T-cell (primary cell): ENCODE measurements around the gene P2RY11. TPM values are rescaled to one million over a fixed set of nuclear protein-coding genes. Genes with fewer than 3 reads are reported as not detected.

Experiments
- ATAC-seq, 4 experiments: fragments of 200-7000 bp in 3 of 4; fragments of 150-1000 bp in 1 of 4; cut with Tn5 transposase; replicated peaks in 1 of 4; 1 replicate in 3 of 4; 2 replicates in 1 of 4; pipeline ENCODE4 v1.10.0; 2021; ENCODE audit warnings: moderate library complexity in 3 of 4, mild to moderate bottlenecking in 2 of 4, moderate number of reproducible peaks in 1 of 4
- CTCF ChIA-PET, 2 donors: fragments of 300-600 bp; sonication (Branson Sonifier 250); formaldehyde crosslinking; loops; one replicate each; lab custom pipeline; 2022; ENCODE audit warnings: antibody characterized with exemption in 2 of 2; lab: Charles Lee
- POLR2A ChIA-PET, 2 donors: fragments of 300-600 bp; sonication (Branson Sonifier 250); formaldehyde crosslinking; loops; one replicate each; lab custom pipeline; 2022; ENCODE audit warnings: antibody characterized with exemption in 2 of 2; lab: Charles Lee
- DNase-seq, 35 experiments: peaks; one replicate each; pipeline versions ENCODE4 v3.0.0 to v3.0.0-alpha.2; 2013 to 2023
- H3K27ac ChIP-seq: one replicate; pipeline ENCODE4 v1.5.1; 2013; ENCODE audit warnings: low read length
- H3K27me3 ChIP-seq, 2 experiments: replicated peaks in 1 of 2; 1 replicate in 1 of 2; 2 replicates in 1 of 2; pipeline versions ENCODE4 v1.6.1 to v1.7.0; 2013; ENCODE audit warnings: low read length in 1 of 2, mixed read lengths in 1 of 2; ENCODE audit not compliant: control insufficient read depth in 2 of 2, insufficient read depth in 2 of 2; ENCODE audit errors: extremely low read depth in 1 of 2
- H3K36me3 ChIP-seq, 2 donors: 1 replicate in 1 of 2; 2 replicates in 1 of 2; pipeline versions ENCODE4 v1.6.1 to v1.7.0; 2013; ENCODE audit warnings: low read length in 1 of 2; ENCODE audit not compliant: control insufficient read depth in 2 of 2, insufficient read depth in 1 of 2; ENCODE audit errors: extremely low read depth in 1 of 2
- H3K4me1 ChIP-seq, 2 experiments: 1 replicate in 1 of 2; 2 replicates in 1 of 2; pipeline versions ENCODE4 v1.6.1 to v1.7.0; 2013; ENCODE audit warnings: low read length in 2 of 2, mixed read lengths in 1 of 2; ENCODE audit not compliant: insufficient read depth in 2 of 2, control insufficient read depth in 1 of 2; ENCODE audit errors: extremely low read depth in 1 of 2
- H3K4me3 ChIP-seq, 2 donors: 1 replicate in 1 of 2; 2 replicates in 1 of 2; pipeline versions ENCODE4 v1.5.1 to v1.7.0; 2013; ENCODE audit warnings: mild to moderate bottlenecking in 2 of 2, low read length in 1 of 2, moderate library complexity in 1 of 2; ENCODE audit not compliant: control insufficient read depth in 1 of 2; ENCODE audit errors: extremely low read depth in 1 of 2
- H3K9me3 ChIP-seq: 2 replicates; pipeline ENCODE4 v1.7.0; 2013
- H3K27ac Mint-ChIP-seq, 2 donors: one replicate each; pipeline ENCODE4 v1.8.0; 2020 to 2021; ENCODE audit warnings: mild to moderate bottlenecking in 2 of 2, mixed read lengths in 2 of 2
- H3K27me3 Mint-ChIP-seq, 2 donors: one replicate each; pipeline ENCODE4 v1.8.0; 2021 to 2022; ENCODE audit warnings: mixed read lengths in 2 of 2
- H3K36me3 Mint-ChIP-seq: one replicate; pipeline ENCODE4 v1.8.0; 2021; ENCODE audit warnings: mixed read lengths
- H3K4me1 Mint-ChIP-seq, 3 donors: one replicate each; pipeline ENCODE4 v1.8.0; 2020 to 2022; ENCODE audit warnings: mixed read lengths in 3 of 3, mild to moderate bottlenecking in 1 of 3
- H3K4me3 Mint-ChIP-seq, 3 donors: one replicate each; pipeline ENCODE4 v1.8.0; 2020 to 2022; ENCODE audit warnings: mild to moderate bottlenecking in 3 of 3, mixed read lengths in 3 of 3, moderate library complexity in 3 of 3
- H3K9me3 Mint-ChIP-seq, 3 donors: one replicate each; pipeline ENCODE4 v1.8.0; 2020 to 2022; ENCODE audit warnings: mixed read lengths in 3 of 3
- WGBS: methylation state at CpG from one replicate; pipeline ENCODE4 v1.1.5; 2013; ENCODE audit warnings: missing lambda C conversion rate; ENCODE audit not compliant: insufficient coverage; 5-methylcytosine and 5-hydroxymethylcytosine counted together
- total RNA-seq, 35 experiments: library from RNA in 6 of 35; stranded (reverse) in 6 of 35; fragments of 120-200 nt in 1 of 35; gene quantifications; one replicate each; pipeline versions ENCODE4 v1.2.1 to v1.2.4 and lab custom pipeline; 2013 to 2026

Gene P2RY11
- total RNA-seq, 5 donors from 2014 or later (not counting 1 experiment from before 2014, with no cell fraction given) = 58.8 to 75.2 (median 61.7) TPM

DNA sequence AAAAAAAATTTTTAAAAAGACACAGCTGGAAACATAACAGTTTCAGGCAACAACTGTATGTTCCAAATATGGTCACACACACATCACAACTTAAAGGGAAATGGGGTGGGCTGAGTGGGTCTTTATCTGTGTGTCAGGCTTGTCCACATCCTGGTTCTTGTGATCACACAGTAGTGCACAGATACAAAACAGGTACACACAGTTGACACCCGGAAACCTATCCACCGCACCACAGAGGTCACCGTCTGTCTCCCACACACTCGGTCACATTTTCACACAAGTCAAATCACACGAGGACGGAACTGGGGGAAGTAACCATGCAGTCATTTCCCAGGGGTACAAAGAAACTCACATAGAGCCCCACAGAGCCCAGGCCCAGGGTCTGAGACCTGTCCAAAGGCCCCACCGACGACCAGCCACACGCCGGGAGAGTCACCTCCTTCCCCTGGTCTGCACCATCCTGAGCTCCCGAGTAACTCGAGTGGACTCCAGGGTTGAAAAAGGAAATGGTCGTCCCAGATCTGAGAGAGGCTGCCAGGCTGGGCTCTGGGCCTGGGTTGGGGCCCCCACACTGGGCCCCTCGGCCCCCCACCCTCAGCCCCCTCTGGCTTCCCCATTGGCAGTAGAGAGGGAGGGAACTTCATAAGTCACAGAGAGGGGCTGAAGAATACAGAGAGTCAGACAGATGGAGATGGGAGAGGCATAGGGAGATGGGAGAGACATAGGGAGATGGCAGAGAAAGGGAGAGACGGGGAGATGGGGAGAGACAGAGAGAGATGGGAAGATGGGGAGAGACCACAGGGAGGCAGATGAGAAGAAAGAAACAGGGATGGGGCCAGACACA lies 6.6 kb upstream of the P2RY11 start:
- H3K9me3 Mint-ChIP-seq = no peaks in the 10 kb centered on the region
- peak in 34 of 35 experiments; percentile 64 to 93 (median 80) for DNase-seq
- peak overlapping the region; percentile 70 to 91 (median 89) for H3K4me3 Mint-ChIP-seq
- Histone ChIP-seq H3K9me3 (no peaks in the 10 kb centered on the region), H3K36me3 (peaks cover 18 to 29% of the 10 kb centered on the region in 2 donors), H3K4me3 (peak overlapping the region in 1 of 2 donors; percentile 10), H3K27me3 (no peaks in the 10 kb centered on the region), H3K4me1 (peaks cover 38 to 92% of the 10 kb centered on the region in 2 experiments), H3K27ac (peak overlapping the region; percentile 97)
- H3K36me3 Mint-ChIP-seq = peaks cover 11% of the 10 kb centered on the region
- ChIA-PET POLR2A (no interaction called here), CTCF (interaction anchor here in 1 of 2 donors (0.7 to 1.6 kb wide), 8 partner anchors 8 to 323 kb away, joined by 3 to 10 read pairs (median 4); partner anchors contain the start of gene CDC37)
- H3K27me3 Mint-ChIP-seq = no peaks in the 10 kb centered on the region
- WGBS = 0% methylated on average over 12 of the region's 15 CpGs
- peaks cover 51 to 60% (median 58%) of the 10 kb centered on the region in 3 donors for H3K4me1 Mint-ChIP-seq
- H3K27ac Mint-ChIP-seq = peak overlapping the region; percentile 94 to 96
- peak; percentile 73 to 84 (median 76) for ATAC-seq

DNA sequence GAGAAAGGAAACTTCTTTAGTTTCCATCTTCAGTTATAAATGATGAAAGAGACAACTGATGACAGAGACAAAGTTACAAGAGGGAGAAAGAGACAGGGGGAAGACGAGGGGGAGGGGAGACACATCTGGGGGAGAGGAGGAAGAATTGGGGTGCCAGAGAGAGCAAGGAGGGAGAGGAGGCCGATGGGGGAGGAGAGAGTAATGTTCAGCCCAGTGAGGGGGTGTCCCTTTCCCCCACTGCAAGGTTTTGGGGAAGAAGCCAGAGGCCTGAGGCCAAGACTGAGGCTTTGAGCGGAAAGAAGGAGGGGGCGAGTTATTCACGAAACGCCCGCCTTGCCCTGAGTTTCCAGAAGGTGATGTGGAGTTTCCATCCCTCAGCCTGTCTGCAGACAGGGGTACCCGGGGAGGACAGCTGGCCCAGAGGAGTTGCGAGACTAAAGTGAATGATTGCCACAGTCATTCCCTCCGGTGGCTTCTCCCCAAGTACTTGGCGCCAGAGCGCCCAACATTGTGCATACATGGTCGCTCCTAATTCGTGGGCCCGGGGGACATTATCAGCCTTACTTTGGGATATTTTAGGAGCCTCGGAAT lies 5.9 kb upstream of the P2RY11 start:
- Mint-ChIP-seq H3K4me3 (peak overlapping the region; percentile 80 to 91 (median 89)), H3K27me3 (no peaks in the 10 kb centered on the region), H3K27ac (peak overlapping the region; percentile 94 to 96), H3K9me3 (no peaks in the 10 kb centered on the region), H3K36me3 (peaks cover 16% of the 10 kb centered on the region), H3K4me1 (peaks cover 56 to 58% (median 58%) of the 10 kb centered on the region in 3 donors)
- ChIA-PET CTCF (interaction anchor here in 1 of 2 donors (1.2 to 2.1 kb wide), 2 partner anchors 10 to 11 kb away, joined by 5 to 13 read pairs; no protein-coding TSS in a partner anchor), POLR2A (interaction anchor here (0.6 kb wide), 2 partner anchors 97 to 395 kb away, joined by 4 to 7 read pairs; no protein-coding TSS in a partner anchor)
- Histone ChIP-seq H3K9me3 (no peaks in the 10 kb centered on the region), H3K27ac (peak overlapping the region; percentile 97), H3K4me1 (peaks cover 34 to 92% of the 10 kb centered on the region in 2 experiments), H3K36me3 (peaks cover 19 to 36% of the 10 kb centered on the region in 2 donors), H3K4me3 (peak overlapping the region; percentile 6 to 62), H3K27me3 (no peaks in the 10 kb centered on the region)
- peak in 1 of 4 experiments; percentile 3 for ATAC-seq
- WGBS = 6% methylated on average over 15 of the region's 16 CpGs
- DNase-seq = peak in 5 of 35 experiments; percentile 28 to 72 (median 42)

DNA sequence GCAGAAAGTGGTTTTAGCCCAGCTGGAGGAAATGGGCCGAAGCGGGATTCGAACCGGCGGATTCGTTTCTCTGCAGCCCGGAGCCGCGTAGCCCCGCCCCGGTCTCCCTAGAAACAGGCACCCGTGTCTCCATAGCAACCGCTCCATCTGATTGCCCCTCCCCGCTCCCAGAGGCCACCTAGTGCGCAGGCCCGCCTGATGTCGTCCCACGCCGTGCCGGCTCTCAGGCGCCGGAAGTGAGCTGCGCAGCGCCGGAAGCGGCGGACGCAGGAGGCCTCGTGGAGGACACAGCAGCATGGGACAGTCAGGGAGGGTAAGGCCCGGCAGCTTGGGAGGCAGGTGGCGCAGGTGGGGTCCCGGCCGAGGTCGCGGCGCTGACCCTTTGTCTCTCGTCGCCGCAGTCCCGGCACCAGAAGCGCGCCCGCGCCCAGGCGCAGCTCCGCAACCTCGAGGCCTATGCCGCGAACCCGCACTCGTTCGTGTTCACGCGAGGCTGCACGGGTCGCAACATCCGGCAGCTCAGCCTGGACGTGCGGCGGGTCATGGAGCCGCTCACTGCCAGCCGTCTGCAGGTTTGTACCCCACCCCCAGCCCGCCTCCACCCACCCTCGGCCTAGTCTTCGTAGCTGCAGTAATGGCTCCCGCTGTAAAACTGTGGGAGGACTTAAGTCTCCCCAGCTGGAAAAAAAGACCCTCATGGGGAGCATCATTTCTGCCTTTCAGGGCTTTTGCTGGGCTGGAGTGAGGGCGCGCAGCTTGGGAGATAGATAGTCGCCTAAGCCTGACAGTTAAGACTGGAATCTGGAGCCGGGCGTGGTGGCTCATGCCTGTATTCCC lies 5.2 kb upstream of the P2RY11 start, which contains the start of gene PPAN:
Gene PPAN (plus strand): TSS at position 263 of the 837 bp plus-strand sequence. CDS start 33 bp downstream, at position 296.
- Mint-ChIP-seq H3K36me3 (peaks cover 18% of the 10 kb centered on the region), H3K9me3 (no peaks in the 10 kb centered on the region), H3K4me1 (peaks cover 60 to 61% (median 60%) of the 10 kb centered on the region in 3 donors), H3K27ac (peak within 1 kb of the TSS; percentile 94 to 96), H3K4me3 (peak within 1 kb of the TSS; percentile 80 to 91 (median 89)), H3K27me3 (no peaks in the 10 kb centered on the region)
- Histone ChIP-seq H3K4me1 (peaks cover 32 to 92% of the 10 kb centered on the region in 2 experiments), H3K27ac (peak within 1 kb of the TSS; percentile 97), H3K36me3 (peaks cover 19 to 43% of the 10 kb centered on the region in 2 donors), H3K27me3 (no peaks in the 10 kb centered on the region), H3K9me3 (no peaks in the 10 kb centered on the region), H3K4me3 (peak within 1 kb of the TSS; percentile 62 to 73)
- peak; percentile 71 to 79 (median 75) for ATAC-seq
- ChIA-PET POLR2A (interaction anchor here (0.6 kb wide), 3 partner anchors 96 to 475 kb away, joined by 4 to 7 read pairs (median 4); no protein-coding TSS in a partner anchor), CTCF (interaction anchor here (0.6 to 2.1 kb wide), 3 partner anchors 10 to 308 kb away, joined by 3 to 13 read pairs (median 5); no protein-coding TSS in a partner anchor)
- DNase-seq = peak; percentile 91 to 100 (median 97)
- WGBS = under 1% methylated on average over 68 of the region's 71 CpGs

DNA sequence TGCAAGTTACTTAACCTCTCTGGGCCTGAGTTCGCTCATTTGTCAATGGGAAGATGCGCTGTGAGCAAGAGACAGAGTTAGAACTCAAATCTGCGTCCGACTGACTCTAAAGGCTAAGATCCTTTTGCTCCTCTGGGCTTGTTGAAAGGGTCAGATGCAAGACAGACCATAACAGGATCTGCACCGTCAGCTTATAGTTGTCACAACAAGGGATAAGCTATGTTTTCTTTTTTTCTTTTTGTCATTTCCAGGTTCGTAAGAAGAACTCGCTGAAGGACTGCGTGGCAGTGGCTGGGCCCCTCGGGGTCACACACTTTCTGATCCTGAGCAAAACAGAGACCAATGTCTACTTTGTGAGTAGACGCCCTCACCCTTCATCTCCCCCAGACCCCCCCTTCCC lies 4.2 kb upstream of the P2RY11 start:
- Mint-ChIP-seq H3K27me3 (no peaks in the 10 kb centered on the region), H3K9me3 (no peaks in the 10 kb centered on the region), H3K36me3 (peaks cover 18% of the 10 kb centered on the region), H3K27ac (peak overlapping the region; percentile 84 to 86), H3K4me3 (peak overlapping the region; percentile 80 to 91 (median 89)), H3K4me1 (peaks cover 57 to 63% (median 61%) of the 10 kb centered on the region in 3 donors)
- ChIA-PET CTCF (interaction anchor here in 1 of 2 donors (0.6 to 2.1 kb wide), 2 partner anchors 11 to 280 kb away, joined by 3 to 13 read pairs; partner anchors contain the start of gene UBL5), POLR2A (interaction anchor here in 1 of 2 donors (0.6 kb wide), 1 partner anchor 446 kb away, joined by 3 read pairs; no protein-coding TSS in a partner anchor)
- Histone ChIP-seq H3K27ac (peak overlapping the region; percentile 97), H3K4me3 (peak overlapping the region; percentile 62 to 73), H3K9me3 (no peaks in the 10 kb centered on the region), H3K27me3 (no peaks in the 10 kb centered on the region), H3K36me3 (peaks cover 19 to 44% of the 10 kb centered on the region in 2 donors), H3K4me1 (peaks cover 28 to 93% of the 10 kb centered on the region in 2 experiments)
- DNase-seq (no peak), ATAC-seq (no peak)
- 28% methylated on average over 9 of the region's 10 CpGs for WGBS

DNA sequence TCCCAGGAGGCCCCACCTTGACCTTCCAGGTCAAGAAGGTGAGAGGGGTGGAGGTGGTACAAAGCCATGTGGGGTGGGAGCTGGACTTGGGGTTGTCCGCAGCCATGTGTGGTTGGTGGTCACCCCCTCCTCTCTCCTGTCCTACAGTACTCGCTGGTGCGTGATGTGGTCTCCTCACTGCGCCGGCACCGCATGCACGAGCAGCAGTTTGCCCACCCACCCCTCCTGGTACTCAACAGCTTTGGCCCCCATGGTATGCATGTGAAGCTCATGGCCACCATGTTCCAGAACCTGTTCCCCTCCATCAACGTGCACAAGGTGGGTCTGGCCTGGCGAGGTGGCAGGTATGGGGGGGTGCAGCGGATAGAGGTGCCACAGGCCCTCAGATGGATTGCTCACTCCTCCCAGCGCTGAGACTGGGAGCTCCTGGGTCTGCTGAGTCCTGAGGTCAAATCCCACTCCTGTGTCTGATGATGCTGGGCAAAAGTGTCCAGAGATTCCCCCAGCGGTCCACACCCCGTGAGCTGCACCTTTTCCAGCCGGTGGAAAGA lies 3.6 kb upstream of the P2RY11 start:
- H3K36me3 Mint-ChIP-seq = peaks cover 18% of the 10 kb centered on the region
- no peaks in the 10 kb centered on the region for H3K27me3 Mint-ChIP-seq
- Histone ChIP-seq H3K36me3 (peaks cover 19 to 44% of the 10 kb centered on the region in 2 donors), H3K4me1 (peaks cover 27 to 93% of the 10 kb centered on the region in 2 experiments), H3K4me3 (no peak overlapping the region), H3K27me3 (no peaks in the 10 kb centered on the region), H3K9me3 (no peaks in the 10 kb centered on the region), H3K27ac (peak overlapping the region; percentile 6)
- WGBS = 94% methylated on average over 11 of the region's 14 CpGs
- H3K4me1 Mint-ChIP-seq = peaks cover 57 to 63% (median 61%) of the 10 kb centered on the region in 3 donors
- peak overlapping the region; percentile 28 to 84 for H3K27ac Mint-ChIP-seq
- H3K9me3 Mint-ChIP-seq = no peaks in the 10 kb centered on the region
- ChIA-PET CTCF (interaction anchor here (0.7 to 2.1 kb wide), 3 partner anchors 10 to 65 kb away, joined by 4 to 13 read pairs (median 4); no protein-coding TSS in a partner anchor), POLR2A (interaction anchor here in 1 of 2 donors (0.7 kb wide), 1 partner anchor 12 kb away, joined by 4 read pairs; the partner anchor contains the start of gene EIF3G)
- ATAC-seq = no peak
- DNase-seq = no peak
- peak overlapping the region; percentile 80 to 91 (median 89) for H3K4me3 Mint-ChIP-seq
